HG02759 (cell line): ENCODE results near the gene RFWD3.
A peak's percentile ranks its signal among the peaks of the same experiment; 100 is the strongest.

Experiments used
- ATAC-seq: cut with Tn5 transposase; IDR thresholded peaks from one replicate; pipeline ENCODE4 v1.9.1; 2021; ENCODE audit warnings: mild to moderate bottlenecking, moderate library complexity; ENCODE audit not compliant: unreplicated experiment

RFWD3 gene

DNA sequence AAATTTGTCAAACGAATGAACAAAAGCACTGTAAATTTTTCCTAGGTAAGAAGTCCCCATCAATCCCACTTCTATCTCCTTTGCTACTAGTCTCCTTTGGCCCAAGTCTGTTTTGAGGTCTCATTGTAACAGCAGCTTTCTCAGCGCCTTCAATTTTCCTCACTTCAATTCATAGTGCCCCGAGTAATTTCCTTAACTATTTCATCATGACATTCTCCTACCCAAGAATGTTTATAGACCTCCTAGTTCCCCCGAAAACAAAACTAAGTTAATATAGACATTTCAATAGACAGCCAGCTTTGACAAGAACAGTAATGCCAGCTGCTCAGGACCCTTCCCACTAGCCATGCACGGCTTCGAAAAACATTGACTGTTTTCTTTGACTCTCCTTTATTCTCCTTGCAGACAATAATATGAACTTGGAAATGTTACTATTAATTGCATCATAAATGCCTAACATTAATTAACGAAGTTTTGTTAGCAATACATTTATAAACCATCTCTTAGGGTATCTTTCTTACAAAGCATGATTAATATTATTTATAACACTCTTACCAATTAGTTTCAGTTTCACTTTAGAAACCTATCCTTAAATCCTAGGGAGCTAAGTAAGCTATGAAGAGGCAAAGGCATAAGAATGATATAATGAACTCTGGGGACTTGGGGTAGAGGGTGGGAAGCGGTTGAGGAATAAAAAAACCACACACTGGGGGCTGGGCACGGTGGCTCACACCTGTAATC lies 82.6 kb downstream of the RFWD3 start:
- ATAC-seq = no peak

DNA sequence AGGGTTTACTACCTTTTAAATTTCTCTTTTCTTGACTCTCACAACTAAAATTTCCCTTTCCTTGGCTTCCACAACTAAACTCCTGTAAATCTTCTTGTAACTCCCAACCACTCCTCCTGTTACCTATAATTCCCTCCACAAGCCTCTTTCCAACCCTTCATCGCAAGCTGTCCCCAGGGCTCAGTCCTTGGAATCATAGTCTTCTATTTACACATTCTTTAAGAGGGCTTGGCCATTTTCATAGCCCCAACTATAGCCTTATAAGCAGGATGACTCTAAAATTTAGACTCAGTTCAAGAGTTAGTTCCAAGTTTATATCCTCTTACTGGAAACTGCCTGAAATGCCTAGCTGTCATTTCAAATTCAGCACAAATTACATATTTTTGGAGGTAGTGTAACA lies 83.7 kb downstream of the RFWD3 start:
- ATAC-seq = no peak

- ATAC-seq = peak; percentile 61
These were observed 85.8 kb downstream of the RFWD3 start for GRCh38 chr16:74580833-74581232.

DNA sequence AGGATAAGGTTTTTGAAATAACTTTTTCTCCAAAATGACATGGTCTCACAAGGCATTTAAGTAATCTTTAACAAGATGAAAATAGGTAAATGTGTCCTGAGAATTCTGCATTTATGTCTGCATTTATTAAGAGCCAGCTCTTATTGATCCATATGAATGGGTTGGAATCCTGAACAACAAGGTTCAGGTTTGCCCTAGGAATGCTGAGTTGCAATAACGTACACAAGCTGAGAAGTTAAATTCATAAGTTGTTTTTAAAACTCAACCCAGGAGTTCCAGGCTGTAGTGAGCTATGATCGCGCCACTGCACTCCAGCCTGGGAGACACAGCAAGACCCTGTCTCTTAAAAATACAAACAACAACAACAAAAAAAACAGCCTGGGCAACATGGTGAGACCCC lies 87.8 kb downstream of the RFWD3 start:
- ATAC-seq = no peak

DNA sequence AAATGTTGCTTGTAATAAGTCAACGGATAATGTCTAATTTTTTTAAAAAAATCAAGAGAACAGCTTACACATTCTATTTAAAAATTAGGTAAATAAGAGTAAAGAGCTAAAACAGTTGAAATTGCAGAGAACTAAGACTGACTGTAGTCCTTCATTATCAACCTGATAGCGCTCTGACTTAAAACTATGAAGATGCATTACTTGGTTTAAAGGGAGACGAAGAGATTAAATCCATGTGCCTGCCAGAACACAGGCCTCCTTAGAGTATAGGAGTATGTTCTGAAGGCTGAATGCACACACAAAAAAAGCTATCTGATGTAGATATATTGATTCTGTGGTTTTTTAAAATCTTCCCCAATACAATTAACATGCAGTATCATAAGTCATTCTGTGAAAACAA lies 88.2 kb downstream of the RFWD3 start:
- ATAC-seq = no peak

DNA sequence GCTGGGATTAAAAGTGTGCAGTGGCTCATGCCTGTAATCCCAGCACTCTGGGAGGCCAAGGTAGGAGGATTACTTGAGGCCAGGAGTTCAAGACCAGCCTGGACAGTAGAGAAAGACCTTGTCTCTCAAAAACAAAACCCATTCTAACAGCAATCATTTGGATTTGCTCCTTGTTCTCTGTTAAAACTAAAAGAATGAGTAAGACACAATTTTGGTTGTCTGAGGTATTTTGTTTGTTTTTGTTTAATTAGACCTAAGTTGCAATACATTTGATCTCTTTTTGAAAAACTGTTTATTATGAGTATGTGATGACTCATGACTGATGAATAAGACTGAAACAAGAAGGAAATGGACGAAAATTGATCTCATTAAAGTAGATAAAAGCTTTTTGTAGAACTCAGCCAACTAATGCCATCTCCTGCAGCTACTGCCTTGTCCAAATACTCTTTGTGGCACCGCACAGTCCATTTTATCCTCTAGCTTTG lies 88.8 kb downstream of the RFWD3 start:
- no peak for ATAC-seq

GRCh38 chr16:74575807-74576643 lies 90.7 kb downstream of the RFWD3 start:
- ATAC-seq = no peak

DNA sequence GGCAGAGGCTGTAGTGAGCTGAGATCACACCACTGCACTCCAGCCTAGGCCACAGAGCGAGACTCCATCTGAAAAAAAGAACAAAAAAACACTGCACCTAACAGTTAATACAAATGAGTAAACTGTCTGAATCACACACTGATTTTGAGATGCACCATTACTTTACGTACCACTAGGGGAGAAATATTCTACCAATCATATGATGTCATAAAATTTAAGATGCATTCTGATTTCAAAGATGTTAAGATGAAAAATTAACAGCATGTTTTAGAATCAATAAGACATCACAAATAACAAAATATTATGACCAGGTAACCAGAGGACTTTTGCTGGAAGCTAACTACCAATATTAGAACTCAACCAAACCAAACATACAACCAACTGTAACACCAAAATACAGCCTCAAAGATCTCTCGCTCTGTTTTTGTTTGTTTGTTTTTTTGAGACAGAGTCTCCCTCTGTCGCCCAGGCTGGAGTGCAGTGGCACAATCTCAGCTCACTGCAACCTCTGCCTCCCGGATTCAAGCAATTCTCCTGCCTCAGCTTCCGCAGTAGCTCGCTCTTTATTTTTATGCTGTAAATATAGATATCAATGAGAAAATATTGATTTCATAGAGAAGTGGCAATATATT lies 91.4 kb downstream of the RFWD3 start:
- ATAC-seq = no peak

DNA sequence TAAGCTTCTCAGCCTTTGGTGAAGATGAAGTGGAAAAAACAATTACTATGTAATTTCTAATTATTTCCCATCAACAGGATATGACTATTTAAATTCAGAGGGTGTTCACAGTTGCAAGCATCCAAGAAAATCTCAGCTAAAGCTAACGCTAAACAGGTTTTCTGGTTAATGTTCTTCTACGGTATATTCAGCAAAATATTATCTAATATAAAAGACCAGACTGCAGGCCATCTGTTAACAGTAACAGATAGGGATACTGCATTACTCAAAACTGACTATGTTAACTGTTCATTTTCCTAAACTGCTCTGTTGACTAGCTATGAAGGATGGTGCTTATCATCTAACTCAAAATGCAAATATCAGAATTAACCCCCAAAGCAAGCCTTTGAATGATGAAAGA lies 92.5 kb downstream of the RFWD3 start:
- ATAC-seq = no peak

DNA sequence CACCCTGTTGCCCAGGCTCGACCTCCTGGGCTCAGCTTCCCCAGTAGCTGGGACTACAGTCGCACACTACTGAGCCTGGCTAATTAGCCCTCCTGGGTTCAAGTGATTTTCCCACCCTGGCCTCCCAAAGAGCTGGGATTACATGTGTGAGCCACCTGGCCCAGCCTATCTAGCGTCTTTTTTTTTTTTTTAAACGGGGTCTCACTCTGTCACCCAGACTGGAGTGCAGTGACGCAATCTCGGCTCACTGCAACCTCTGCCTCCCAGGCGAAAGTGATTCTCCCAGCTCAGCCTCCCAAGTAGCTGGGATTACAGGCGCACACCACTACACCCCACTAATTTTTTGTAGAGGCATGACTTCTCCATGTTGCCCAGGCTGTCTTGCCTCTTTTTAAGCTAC lies 93.1 kb downstream of the RFWD3 start:
- no peak for ATAC-seq
